Hepatocyte (in vitro differentiated cells): ENCODE results near the gene GUCY2C. TPM values are rescaled to one million over a fixed set of nuclear protein-coding genes. Genes with fewer than 3 reads are reported as not detected.

Experiments
- DNase-seq: peaks from one replicate; pipeline ENCODE4 v3.0.0-alpha.2; 2016; ENCODE audit warnings: low spot score
- H2AFZ ChIP-seq: fragments of 200-600 bp; sonication (generic); 2 replicates; pipeline ENCODE4 v1.6.0; 2016; ENCODE audit warnings: antibody characterized with exemption, mild to moderate bottlenecking
- H3K27ac ChIP-seq: fragments of 200-600 bp; sonication (generic); 2 replicates; pipeline ENCODE4 v1.5.1; 2016; ENCODE audit warnings: mild to moderate bottlenecking
- H3K27me3 ChIP-seq: fragments of 200-600 bp; sonication (generic); 2 replicates; pipeline ENCODE4 v1.6.1; 2016
- H3K36me3 ChIP-seq: fragments of 200-600 bp; sonication (generic); replicated peaks from 2 replicates; pipeline ENCODE4 v1.5.1; 2016; ENCODE audit warnings: low read depth; ENCODE audit not compliant: insufficient read depth
- H3K4me1 ChIP-seq: fragments of 200-600 bp; sonication (generic); 2 replicates; pipeline ENCODE4 v1.5.1; 2016; ENCODE audit warnings: mild to moderate bottlenecking, moderate library complexity; ENCODE audit not compliant: insufficient read depth
- H3K4me2 ChIP-seq: fragments of 200-600 bp; sonication (generic); 2 replicates; pipeline ENCODE4 v1.6.0; 2016
- H3K4me3 ChIP-seq: fragments of 200-600 bp; sonication (generic); 2 replicates; pipeline ENCODE4 v1.5.1; 2016; ENCODE audit warnings: mild to moderate bottlenecking
- H3K79me2 ChIP-seq: fragments of 200-600 bp; sonication (generic); 2 replicates; pipeline ENCODE4 v1.6.0; 2017; ENCODE audit warnings: mild to moderate bottlenecking
- H3K9me2 ChIP-seq: fragments of 200-600 bp; sonication (generic); replicated peaks from 2 replicates; pipeline ENCODE4 v1.6.0; 2017; ENCODE audit warnings: mild to moderate bottlenecking; ENCODE audit not compliant: insufficient read depth
- H3K9me3 ChIP-seq: fragments of 200-600 bp; sonication (generic); 2 replicates; pipeline ENCODE4 v1.5.1; 2016; ENCODE audit warnings: low read depth, mild to moderate bottlenecking
- H4K20me1 ChIP-seq: fragments of 200-600 bp; sonication (generic); 2 replicates; pipeline ENCODE4 v1.6.0; 2016; ENCODE audit warnings: mild to moderate bottlenecking; ENCODE audit not compliant: insufficient read depth, poor library complexity, severe bottlenecking
- CTCF ChIP-seq: fragments of 200-600 bp; sonication (generic); IDR thresholded peaks from 2 replicates; pipeline ENCODE4 v1.5.1; 2016; ENCODE audit warnings: antibody characterized with exemption, mild to moderate bottlenecking; ENCODE audit not compliant: poor library complexity
- EZH2 ChIP-seq: fragments of 200-600 bp; sonication (generic); IDR thresholded peaks from 2 replicates; pipeline ENCODE4 v1.6.1; 2016; ENCODE audit warnings: antibody characterized with exemption, mild to moderate bottlenecking, borderline replicate concordance
- EZH2phosphoT487 ChIP-seq: fragments of 200-600 bp; sonication (generic); IDR thresholded peaks from one replicate; pipeline ENCODE4 v1.6.1; 2018; ENCODE audit warnings: antibody characterized with exemption, mild to moderate bottlenecking, low read depth, moderate library complexity; ENCODE audit not compliant: unreplicated experiment, severe bottlenecking
- WGBS: methylation state at CpG from one replicate; pipeline ENCODE4 v1.1.6; 2016; ENCODE audit warnings: low lambda C conversion rate; ENCODE audit errors: missing lambda C conversion rate; 5-methylcytosine and 5-hydroxymethylcytosine counted together
- polyA plus RNA-seq: library from polyadenylated mRNA; unstranded; fragments of >200 nt; fragmentation: Nextera tagmentation; extraction: Ambion mirVana; gene quantifications from 2 replicates; pipeline ENCODE4 v1.2.1, GENCODE V29; 2016
- total RNA-seq: library from RNA; depleted of rRNA; stranded (reverse); fragments of >200 nt; gene quantifications from 2 replicates; pipeline ENCODE4 v1.2.3, GENCODE V29; 2014

GUCY2C gene
- total and polyA plus RNA-seq, 2 experiments from 2014 or later = 26.5 to 47.6 TPM

GRCh38 chr12:14621826-14622225 lies 74.6 kb downstream of the GUCY2C start:
- Histone ChIP-seq H3K79me2 (no peaks in the 10 kb centered on the region), H3K4me2 (no peak overlapping the region), H3K4me3 (no peak overlapping the region), H3K27me3 (no peaks in the 10 kb centered on the region), H3K4me1 (peaks cover 3% of the 10 kb centered on the region), H4K20me1 (no peaks in the 10 kb centered on the region), H3K9me2 (no peaks in the 10 kb centered on the region), H3K9me3 (no peaks in the 10 kb centered on the region), H3K27ac (no peak overlapping the region), H2AFZ (no peak overlapping the region), H3K36me3 (no peaks in the 10 kb centered on the region)
- 97% methylated on average over 3 of the region's 3 CpGs for WGBS
- DNase-seq = no peak
- TF ChIP-seq EZH2phosphoT487 (no peak), CTCF (no peak), EZH2 (no peak)

GRCh38 chr12:14619741-14620501 lies 76.5 kb downstream of the GUCY2C start:
- Histone ChIP-seq H3K36me3 (no peaks in the 10 kb centered on the region), H3K4me2 (peak overlapping the region; percentile 43), H3K79me2 (no peaks in the 10 kb centered on the region), H3K4me3 (no peak overlapping the region), H3K9me2 (no peaks in the 10 kb centered on the region), H4K20me1 (no peaks in the 10 kb centered on the region), H2AFZ (no peak overlapping the region), H3K27me3 (no peaks in the 10 kb centered on the region), H3K9me3 (no peaks in the 10 kb centered on the region), H3K4me1 (peaks cover 3% of the 10 kb centered on the region), H3K27ac (peak overlapping the region; percentile 61)
- peak; percentile 37 for DNase-seq
- 78% methylated on average over 6 of the region's 6 CpGs for WGBS
- no peak for TF ChIP-seq EZH2phosphoT487
- TF ChIP-seq CTCF = no peak
- TF ChIP-seq EZH2 = no peak

GRCh38 chr12:14618983-14619382 lies 77.4 kb downstream of the GUCY2C start:
- Histone ChIP-seq H3K36me3 (no peaks in the 10 kb centered on the region), H4K20me1 (no peaks in the 10 kb centered on the region), H3K9me2 (no peaks in the 10 kb centered on the region), H3K4me2 (no peak overlapping the region), H3K27me3 (no peaks in the 10 kb centered on the region), H2AFZ (no peak overlapping the region), H3K79me2 (no peaks in the 10 kb centered on the region), H3K4me3 (no peak overlapping the region), H3K27ac (no peak overlapping the region), H3K4me1 (peaks cover 3% of the 10 kb centered on the region), H3K9me3 (no peaks in the 10 kb centered on the region)
- TF ChIP-seq CTCF (peak; percentile 44), EZH2 (no peak)
- 70% methylated on average over 4 of the region's 4 CpGs for WGBS
- no peak for DNase-seq
